ENCODE results near the gene IZUMO1.
"Not testable (repeated sequence)": the region's sequence is repeated elsewhere in the genome, so short reads cannot be mapped to it uniquely, and the experiment has no call there.

The IZUMO1 gene

DNA sequence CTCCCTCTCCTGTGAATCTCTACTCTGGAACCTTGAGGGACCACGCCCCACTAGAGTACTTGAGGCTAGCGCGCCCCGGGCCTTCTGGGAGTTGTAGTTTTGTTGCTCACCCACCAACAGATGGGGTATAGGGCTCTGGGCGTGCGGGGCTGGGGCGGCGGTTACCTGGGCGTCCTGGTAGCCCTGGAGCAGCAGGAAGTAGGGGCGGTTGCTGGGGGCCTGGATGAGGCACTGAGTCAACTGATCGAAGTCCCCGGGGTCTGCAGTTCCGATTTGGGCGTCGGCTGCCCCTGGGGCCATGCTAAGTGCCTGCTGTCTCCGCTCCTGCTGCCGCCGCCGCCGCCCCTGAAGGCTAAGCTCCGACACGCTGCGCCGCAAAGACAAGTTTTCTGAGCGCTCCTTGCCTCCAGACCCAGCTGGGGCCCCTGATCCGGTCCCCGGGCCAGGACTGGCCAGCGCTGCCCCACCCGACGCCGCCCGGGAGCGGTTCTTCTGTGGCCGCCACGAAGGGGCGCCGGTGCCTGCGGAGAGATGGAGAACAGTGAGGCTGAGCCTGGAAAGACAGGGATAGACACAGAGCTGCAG, 11.6 kb downstream of the IZUMO1 start:
- DNase-seq = peak; percentile 48 to 82

DNA sequence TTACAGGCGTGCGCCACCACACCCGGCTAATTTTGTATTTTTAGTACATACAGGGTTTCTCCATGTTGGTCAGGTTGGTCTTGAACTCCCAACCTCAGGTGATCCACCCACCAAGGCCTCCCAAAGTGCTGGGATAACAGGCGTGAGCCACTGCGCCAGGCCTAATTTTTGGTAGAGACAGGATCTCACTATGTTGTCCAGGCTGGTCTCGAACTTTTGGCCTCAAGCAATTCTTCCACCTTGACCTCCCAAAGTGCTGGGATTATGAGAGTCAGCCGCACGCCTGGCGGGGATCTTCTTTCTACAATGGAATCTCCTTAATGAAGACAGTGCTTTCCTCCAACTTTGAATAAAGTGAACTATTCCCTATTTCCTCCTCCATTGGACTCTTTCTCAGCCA, 12.1 kb downstream of the IZUMO1 start:
- DNase-seq = no peak

DNA sequence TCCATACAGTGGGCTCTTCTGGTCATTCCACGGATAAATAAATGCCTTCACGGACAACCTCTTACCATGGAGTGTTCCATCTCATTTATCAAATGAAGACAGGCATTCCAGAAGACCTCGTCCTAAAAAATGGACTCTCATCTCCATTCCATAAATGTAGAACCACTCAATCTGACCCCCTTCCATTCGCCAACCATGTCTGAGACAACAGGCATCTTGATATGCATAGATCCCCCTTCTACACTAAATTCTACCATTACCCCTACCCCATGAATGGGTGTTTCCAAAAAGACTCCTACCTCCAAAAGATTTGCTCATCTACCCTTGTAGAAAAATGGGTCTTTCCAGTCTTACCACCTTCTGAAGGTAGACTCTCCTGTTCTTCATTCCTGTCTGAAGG, 15.3 kb downstream of the IZUMO1 start:
- DNase-seq = no peak

DNA sequence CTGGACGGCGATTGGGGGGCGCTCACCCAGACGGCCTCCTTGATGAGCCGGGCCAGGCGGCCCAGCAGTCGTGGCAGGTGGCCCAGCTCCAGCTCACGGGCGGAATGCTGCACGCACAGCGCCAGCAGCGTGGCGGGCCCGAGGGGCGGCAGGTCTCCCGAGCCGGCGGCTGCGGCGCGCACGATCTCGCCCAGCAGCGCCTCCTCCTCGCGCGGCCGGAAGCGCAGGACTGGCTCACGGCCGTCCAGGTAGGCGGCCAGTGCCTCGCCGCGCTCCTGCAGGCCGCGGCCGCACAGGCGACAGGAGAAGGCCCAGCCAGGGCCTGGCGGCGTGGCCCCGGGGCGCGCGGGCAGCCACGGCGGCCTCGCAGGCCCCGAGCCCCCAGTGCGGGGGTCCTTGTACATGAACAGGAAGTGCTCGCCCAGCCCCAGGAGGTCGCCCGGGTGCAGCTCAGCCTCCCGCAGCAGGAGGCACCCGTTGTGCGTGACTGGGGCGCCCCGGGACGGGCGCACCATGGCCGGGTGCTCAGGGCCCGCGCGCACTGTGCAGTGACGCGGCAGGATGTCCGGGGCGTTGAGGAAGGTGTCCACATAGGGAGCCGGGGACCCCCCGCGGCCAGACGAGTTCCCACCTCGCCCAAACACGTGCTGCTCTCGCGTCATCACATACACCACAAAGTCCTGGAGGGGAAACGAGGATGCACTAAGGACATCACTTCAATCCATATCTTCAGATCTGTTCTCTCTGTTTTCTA, 17.6 kb downstream of the IZUMO1 start:
- DNase-seq = no peak

DNA sequence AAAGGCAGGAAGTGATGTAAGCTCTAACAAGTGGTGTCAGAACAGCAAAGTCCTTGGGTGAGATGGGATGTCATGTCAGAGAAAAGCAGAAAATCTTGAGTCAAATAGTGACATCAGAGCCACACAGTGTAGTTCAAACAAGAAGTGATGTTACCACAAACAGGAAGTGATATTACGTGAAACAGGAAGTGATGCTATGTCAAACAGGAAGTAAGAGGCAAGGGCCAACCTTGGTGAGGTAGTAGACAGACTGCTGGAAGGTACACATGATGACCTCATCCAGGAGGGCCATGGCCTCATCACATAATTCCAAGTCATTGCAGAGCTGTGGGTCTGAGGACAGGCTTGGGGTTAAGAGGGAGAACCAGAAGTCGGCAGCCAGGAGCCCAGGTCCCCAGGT, 20.2 kb downstream of the IZUMO1 start:
- DNase-seq = no peak

DNA sequence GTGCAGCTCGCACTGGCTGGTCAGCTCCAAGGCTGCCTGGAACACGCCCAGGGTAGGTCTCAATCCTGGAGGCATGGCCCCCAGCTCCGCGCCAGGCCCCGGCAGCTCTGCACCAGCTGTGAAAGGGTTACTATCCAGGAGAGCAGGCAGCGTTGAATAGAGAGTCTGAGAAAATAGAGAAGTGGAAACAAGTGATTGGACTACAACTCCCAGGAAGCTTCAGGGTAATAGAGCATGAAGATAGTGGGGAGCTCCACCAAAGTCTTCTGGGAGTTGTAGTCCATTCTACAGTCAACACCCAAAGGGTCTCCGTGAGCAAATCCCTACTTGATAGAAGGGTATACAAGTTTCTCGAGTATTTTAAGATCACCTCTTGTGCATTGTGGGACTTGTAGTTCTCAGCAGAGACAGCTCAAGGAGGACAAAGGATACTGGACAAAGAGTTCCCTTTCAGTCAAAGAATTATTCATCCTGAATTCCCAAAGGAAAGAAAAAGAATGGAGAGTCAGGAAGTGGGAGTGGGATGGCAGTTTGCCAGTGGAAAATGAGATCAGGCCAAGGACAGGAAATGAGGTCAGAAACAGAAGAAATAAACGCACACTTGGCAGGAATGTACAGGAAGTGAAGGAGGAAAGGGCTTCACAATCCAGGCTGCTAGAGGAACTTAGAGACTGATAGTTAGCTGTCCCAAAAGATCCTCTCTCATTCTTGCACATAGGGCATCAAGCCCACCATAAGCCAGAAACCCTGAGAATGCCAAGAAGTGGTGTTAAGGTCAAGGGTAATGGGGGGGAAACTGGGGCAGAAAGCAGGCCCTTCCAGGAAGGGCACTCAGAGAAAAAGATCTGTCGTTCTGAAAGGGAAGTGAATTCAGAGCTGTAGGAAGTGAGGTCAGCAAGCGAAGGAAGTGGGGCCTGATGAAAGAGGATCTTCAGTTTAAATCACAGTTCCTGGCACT, 21.6 kb downstream of the IZUMO1 start:
- no peak for DNase-seq

DNA sequence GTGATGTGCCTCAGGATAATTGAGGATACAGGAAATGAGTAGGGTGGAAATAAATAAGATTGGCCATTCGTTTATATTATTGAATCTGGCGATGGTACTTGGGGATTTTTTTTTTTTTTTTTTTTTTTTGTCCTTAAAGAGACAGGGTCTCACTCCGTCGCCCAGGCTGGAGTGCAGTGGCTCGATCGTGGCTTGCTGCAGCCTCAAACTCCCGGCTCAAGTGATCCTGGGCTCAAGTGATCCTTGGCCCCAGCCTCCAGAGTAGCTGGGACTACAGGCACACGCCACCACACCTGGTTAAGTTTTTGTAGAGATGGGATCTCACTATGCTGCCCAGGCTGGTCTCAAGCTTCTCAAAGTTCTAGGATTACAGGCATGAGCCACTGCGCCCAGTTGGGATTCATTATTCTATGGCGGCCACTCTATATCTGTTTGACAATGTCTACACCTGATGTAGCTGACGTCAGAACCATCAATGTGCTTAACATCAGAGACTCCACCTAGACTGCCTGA, 24.5 kb downstream of the IZUMO1 start:
- no peak for DNase-seq

DNA sequence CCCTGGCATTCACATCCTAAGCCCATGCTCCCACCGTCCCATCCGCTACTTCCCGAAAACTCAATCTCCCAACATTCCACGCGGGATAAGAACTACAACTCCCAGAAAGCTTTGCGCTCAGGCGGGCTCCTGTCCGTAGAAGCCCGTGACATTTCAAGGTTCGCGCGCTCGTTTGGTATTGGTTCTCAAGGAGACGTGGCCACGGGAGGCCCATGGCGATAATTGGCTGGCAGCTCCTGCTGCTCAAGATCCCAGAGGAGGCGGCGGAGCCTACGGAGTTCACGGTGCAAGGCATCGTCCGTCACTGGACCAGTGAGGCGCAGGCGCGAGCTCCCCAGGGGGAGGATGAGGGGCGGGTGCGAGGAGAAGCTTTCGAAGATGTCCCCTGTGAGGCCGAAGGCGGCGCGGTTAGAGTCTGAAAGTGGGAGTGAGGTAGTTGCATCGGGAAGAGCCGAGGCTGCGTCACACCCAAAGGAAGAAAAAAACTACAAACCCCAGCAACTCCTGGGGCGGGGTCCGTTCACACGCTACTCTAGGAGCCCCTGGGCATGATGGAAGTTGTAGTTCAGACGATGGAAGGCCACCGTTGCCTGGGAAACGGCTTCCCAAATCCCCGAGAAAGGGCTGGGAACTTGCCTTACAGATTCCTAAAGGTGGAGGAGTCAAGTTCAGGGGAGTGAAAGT, 26.0 kb downstream of the IZUMO1 start:
- DNase-seq = peak; percentile 98 to 99

DNA sequence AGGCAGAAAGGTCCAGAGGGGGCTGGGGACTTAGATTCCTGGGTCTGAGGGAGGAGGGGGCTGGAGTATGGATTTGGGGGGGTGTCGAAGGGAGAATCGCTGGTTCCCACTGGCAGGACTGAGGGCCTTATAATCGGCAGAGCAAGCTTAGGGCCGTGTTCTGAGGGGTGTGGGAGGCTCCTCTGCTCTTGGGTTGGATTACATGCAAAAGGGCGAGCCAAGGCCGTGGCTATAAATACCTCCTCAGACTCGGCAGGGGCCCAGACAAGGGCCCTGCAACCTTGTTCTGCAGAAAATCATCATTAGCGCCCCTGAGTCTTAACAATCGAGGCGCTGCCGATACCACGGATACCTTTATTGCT, 26.5 kb downstream of the IZUMO1 start:
- DNase-seq = no peak

DNA sequence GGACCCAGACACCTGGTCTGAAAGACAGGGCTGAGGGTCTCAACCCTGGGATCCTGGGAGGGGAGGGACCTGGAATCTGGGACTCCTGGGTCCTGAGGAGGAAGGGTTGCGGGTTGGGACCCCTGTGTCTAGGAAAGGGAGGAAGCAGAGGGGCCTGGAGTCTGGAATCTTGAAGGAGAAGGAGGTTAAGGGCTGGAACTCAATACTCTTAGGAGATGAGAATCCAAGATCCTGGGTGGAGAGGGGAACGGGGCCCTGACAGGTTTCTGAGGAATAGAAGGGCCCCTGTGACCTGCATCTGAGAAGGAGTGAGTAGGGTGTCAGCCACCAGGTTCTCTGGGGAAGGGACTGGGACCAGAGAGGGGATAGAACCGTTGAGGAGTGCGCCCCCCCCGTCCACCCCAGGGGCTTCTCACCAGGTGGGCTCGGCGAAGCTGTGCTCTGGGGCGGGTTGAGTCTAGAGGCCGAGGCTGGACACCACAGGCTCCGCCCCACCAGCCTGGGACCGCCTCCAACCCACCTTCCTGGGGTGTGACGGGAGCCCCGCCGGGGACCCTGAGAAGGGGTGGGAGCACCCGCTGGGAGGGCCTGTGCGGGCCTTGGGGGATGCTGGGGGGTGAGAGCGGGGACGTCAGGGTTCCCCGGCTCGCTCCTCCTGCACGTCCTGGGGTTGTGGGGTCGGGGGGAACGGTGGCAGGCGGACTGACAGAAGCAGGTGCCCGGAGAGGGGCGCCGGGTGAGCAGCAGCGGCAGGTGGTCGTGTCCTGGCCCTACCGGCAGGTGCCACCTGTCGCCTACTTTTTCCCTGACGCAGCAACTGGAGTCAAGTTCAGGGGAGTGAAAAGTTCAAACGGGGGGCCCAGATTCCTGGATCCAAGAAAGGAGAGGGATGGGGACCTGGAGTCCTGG, 27.2 kb downstream of the IZUMO1 start, which contains the start of gene MAMSTR:
TSS of gene MAMSTR (minus strand) at position 463 of the 909 bp plus-strand sequence. CDS start 694 bp downstream, outside the sequence.
- no peak for DNase-seq

DNA sequence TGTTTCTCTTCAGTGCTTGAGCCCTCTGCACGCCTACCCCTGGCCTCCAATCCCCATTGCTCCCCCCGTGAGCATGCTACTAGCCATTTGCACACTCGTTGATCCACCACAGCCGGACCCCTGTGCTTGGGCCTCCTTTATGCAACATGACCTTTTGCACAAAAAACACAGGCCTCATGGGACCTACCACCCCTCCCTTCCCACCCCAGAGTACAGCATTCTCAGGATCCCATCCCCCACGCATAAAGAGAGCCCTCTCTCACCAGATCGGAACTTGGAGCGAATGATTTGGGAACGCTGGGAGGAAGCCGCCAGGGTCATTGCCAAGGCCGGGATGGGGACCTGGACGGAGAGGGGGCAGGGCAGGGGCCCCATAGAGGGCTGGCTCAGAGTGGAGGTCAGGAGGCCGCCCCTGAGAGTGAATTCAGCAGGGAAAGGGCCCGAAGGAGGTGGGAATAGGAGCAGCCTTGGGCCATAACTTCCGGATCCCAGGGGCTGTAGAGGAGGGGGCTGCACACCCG, 27.9 kb downstream of the IZUMO1 start:
- DNase-seq = no peak

DNA sequence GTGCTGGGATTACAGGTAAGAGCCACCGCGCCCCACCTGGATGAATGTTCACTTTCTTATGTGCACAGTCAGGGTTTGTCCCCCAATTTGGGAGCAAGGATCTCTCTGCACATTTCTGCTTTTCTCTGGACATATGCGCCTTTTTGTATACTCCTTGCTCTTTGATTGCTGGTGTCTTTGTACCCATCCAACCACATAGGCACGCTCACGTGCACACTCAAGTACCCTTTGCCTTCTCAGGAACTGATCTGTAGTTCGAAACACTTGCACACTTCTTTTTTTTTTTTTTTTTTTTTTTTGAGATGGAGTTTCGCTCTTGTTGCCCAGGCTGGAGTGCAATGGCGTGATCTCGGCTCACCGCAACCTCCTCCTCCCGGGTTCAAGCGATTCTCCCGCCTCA, 28.6 kb downstream of the IZUMO1 start:
- not testable (repeated sequence) for DNase-seq

DNA sequence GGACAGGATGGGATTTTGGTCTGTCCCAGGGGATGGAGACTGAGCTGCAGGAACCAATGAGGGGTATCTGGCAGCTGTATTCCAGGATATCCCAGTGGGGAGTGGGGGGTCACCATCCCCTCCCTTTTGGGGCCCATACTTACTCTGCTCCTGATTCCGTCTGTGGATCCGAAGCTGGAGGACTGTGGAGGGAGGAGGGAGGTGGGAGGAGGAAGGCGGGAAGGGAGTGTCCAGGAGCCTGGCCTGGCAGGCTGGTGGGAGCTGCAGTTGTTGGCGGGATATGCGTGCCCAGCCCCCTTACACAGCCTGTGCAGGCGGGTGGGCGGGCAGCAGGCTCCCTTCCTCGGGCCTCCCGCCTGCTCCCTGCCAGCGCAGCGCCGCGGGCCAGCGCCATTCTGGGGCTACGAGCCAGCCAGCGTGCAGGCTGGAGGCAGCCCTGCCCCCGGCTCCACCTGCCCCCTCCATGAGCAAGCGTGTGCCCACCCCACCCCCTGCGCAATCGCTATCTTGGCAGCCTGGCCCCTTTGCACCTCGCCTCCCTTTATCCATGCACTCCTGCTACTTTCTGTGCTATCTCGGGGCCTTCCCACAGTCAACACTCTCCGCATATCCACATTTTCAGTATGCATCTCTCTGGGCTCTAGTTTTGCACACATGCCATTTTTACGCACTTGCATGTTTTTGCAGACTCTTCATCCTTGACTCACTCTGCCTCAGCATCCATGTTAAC, 30.0 kb downstream of the IZUMO1 start:
- DNase-seq = no peak

DNA sequence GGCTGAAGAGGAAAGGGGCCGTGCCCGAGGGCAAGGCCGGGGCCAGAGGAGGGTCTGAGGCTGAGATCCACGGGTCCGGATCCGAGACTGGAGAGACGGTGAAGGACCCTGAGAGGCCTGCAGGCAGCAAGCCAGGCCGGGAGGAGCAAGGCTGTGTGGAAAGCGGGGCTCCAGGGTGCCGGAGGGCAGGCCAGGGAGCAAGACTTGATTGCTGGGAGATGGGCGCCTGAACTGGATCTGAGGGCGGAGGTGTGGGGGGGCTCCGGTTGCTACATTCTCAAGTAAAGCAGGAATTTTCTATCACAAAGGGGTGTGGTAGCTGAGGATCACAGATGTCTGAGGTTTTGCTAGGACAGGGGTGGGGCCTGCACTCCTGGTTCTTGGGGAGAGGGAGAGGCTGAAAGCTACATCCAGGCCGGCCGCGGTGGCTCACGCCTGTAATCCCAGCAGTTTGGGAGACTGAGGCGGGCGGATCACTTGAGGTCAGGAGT, 31.0 kb downstream of the IZUMO1 start:
- DNase-seq = no peak

DNA sequence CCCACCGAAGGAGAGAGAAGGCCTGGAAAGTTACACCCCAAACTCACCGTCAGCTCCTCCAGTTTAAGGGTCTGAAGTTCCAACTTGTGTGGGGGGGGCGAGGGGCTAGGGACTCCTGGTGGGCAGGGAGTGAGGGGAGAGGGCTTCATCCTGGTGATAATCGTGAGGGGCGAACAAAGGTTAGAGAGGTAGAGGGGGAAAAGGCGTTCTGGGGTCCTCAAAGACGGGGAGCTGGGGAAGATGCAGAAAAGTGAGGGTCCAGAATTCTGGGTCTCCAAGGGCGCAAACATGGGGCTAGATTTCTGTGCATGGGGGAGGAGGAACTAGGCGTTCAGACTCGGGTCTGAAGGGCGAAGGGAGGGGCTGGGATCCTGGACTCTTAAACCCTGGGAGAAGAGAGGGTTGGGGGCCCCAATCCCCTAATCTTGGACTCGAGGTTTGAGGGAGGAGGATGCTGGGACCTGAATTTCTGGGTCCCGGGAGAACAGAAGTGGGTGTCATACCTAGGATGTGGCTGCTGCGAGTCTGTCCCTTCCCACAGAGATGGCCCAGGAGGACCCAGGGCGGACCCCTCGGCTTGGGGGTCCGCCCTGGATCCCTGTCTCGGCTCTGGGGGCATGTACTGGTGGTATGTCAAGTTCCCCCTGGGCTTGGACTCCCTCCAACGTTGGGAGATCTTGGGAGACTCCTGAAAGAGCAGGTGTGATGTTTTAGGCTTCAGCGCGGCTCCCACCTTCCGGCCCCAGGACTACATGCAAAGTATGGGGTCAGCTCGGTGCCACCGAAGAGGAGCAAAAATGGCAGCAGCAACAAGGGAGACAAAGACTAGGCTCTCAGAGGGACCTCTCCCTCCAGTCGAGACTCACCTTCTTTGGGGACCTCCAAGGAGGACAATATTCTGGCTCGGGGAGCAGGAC, 31.7 kb downstream of the IZUMO1 start:
- no peak for DNase-seq

DNA sequence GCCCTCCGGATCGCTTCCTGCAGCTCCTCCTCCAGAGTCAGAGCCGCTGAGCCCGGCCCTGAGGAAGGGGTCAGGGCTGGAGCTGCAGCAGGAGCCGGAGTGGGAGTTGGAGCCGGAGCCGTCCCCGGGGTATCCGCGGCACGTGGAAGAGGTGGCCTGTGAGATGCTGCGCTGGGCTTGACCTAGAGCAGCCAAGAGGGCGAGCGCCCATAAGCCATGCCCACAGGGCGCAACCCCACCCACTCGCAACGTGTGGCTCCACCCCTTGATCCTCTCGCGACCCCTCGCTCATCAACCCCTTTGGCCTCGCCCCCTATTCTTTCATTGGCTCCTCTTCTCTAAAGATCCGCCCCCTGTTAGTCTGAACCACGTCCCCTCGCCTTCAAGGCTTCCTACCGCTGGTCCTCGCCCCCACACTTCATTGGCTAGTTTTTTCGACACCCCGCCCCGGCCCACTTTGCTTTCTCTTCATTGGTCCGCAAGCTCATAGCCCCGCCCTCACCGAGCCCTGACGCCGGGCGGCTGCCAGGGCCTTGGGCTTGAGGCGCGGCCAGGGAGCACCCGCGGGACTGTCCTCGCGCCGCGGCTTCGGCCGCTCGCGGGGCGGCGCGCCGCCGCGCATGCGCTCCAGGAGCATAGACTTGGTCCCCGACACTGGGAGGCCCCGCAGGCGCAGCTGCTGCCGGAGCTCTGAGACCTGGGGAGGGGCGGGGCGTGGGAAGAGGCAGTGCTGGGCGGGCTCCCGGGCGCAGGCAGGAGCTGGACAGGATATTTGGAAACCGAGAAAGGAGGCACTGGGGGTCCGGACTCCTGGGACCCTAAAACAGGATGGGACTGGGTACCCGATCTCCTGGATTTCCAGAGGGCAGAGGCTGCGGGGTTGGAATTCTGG, 32.6 kb downstream of the IZUMO1 start:
- DNase-seq = peak; percentile 97 to 99

DNA sequence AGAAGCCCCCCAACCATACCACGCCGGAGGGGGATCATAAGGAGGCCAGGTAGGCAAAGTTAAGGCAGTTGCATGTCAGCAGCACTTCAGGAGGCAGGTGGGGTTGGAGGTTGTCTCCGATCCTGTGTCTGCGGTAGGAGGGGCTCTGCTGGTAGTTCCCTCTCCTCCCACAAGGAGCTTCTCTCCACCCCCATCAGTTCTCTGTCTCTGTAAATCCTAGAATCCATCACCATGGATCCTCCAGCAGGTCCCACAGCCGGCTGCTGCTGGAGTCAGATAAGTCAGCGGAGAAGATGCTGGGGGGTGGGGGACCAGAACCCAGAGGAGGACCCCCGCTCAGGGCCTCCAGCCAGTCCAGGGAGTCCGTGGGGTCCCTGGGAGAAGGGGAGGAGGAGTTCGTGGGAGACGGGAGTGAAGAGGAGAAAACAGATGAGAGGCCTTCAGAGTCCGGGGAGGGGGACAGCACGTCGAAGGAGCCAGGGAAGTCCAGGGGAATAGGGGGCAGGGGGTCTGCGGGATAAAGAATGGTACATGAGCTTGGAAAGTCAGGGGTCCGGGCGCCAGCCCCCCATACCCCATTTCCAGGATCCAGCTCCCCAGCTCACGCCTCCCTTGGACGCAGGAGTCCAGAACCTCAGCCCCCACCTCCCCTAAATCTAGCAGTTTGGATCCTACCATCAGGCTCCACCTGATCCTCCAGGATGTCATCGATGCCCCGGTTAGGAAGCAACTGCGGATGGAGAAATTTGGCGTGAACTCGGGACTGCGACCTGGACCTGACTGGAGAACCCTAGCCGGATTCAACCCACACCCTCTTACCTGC, 33.5 kb downstream of the IZUMO1 start:
- DNase-seq = no peak

All from NCI-H187 (cell line).